HG02798 (cell line): ENCODE measurements around the gene CDKN2B-AS1.
A peak's percentile ranks its signal among the peaks of the same experiment; 100 is the strongest.
"Not testable (repeated sequence)": the region's sequence is repeated elsewhere in the genome, so short reads cannot be mapped to it uniquely, and the experiment has no call there.

Experiments
- ATAC-seq: cut with Tn5 transposase; IDR thresholded peaks from one replicate; pipeline ENCODE4 v1.9.1; 2021; ENCODE audit warnings: mild to moderate bottlenecking; ENCODE audit not compliant: unreplicated experiment, poor library complexity

CDKN2B-AS1 gene

DNA sequence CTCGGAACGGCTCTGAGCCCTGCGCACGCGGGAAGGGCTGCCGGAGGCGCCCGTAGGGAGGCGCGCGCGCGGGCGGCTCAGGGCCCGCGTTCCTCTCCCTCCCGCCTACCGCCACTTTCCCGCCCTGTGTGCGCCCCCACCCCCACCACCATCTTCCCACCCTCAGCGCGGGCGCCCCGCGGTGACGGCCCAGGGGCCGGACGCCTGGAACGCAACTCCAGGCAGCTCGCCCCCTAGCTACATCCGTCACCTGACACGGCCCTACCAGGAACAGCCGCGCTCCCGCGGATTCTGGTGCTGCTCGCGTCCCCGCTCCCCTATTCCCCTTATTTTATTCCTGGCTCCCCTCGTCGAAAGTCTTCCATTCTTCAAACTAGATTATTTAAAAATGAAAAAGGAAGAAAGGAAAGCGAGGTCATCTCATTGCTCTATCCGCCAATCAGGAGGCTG, at the start of gene CDKN2B-AS1:
CDKN2B-AS1 (plus strand) TSS at position 236 of the 450 bp plus-strand sequence.
- ATAC-seq: peak; percentile 49

- ATAC-seq: no peak
Observed at GRCh38 chr9:21945606-21946005, 49.0 kb upstream of the CDKN2B-AS1 start.

DNA sequence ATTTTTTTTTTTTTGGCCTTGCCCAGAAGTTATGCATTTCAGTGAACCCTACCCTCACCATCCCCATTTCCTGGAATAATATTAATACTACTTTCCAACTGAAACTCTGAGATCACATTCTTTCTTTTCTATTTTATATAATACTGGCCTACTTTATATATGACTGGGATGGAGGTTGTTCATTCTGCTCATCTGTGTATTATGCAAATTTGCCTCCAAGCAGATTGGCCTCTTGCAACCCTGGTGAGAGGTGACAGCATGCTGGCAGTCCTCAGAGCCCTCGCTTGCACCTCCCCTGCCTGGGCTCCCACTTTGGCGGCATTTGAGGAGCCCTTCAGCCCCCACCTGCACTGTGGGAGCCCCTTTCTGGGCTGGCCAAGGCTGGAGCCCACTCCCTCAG, 35.8 kb upstream of the CDKN2B-AS1 start:
- no peak for ATAC-seq

- ATAC-seq: not testable (repeated sequence)
Observed at GRCh38 chr9:21959268-21959667, 35.3 kb upstream of the CDKN2B-AS1 start.

GRCh38 chr9:21961569-21961968, 33.0 kb upstream of the CDKN2B-AS1 start:
- no peak for ATAC-seq

GRCh38 chr9:21964925-21965385, 29.6 kb upstream of the CDKN2B-AS1 start:
- peak; percentile 70 for ATAC-seq

- peak; percentile 94 for ATAC-seq
Observed at GRCh38 chr9:21965401-21965951, 29.1 kb upstream of the CDKN2B-AS1 start.

DNA sequence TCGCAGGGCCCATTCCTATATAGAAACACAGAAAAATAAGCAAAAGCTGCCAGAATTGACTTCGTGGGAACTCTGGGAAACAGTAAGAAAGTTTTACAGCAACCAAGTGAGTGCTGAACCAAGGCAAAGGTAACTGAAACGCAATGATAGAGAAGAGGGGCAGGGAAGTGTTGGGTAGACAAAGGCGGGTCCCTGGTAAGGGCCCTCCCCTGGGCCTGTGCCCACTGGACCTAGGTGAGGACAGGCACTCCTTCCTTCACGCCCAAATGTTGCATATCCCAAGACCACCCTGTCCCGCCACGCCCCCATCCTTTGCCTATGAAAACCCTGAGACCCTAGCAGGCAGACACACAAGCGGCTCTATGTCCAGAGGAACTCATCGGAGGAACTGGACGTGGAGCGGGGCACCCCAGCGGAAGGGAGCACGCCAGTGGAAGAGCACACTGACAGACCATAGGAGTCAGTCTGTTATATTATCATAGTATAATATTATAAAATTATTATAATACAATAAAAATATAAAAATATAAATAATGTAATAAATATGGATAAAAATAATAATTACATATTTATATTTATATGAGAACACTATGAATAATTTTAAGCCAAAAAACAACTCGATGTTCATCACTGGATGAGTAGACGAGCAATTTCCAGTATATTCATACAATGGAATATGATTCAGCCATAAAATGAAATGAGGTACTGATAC, 28.3 kb upstream of the CDKN2B-AS1 start:
- ATAC-seq: no peak

DNA sequence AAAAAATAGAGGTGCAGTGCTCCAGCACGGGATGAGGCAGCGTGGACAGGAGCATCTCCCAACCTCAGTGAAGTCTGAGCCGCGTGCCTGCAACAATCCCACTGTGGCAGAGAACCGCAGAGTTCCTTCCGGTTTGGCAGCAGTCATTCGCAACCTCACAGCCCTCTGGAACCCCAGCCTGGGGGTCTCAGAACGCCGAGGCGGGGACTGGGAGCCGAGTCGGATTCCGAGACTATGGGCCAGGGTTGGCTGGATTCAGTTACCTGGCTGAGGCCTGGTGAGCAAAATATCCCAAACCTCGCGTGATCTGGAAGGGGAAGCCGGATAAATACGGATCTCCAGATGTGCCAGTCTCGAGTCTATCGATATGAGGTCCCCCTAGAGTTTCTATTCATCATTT, 27.4 kb upstream of the CDKN2B-AS1 start:
- ATAC-seq: no peak

GRCh38 chr9:21967702-21968101, 26.9 kb upstream of the CDKN2B-AS1 start:
- no peak for ATAC-seq

DNA sequence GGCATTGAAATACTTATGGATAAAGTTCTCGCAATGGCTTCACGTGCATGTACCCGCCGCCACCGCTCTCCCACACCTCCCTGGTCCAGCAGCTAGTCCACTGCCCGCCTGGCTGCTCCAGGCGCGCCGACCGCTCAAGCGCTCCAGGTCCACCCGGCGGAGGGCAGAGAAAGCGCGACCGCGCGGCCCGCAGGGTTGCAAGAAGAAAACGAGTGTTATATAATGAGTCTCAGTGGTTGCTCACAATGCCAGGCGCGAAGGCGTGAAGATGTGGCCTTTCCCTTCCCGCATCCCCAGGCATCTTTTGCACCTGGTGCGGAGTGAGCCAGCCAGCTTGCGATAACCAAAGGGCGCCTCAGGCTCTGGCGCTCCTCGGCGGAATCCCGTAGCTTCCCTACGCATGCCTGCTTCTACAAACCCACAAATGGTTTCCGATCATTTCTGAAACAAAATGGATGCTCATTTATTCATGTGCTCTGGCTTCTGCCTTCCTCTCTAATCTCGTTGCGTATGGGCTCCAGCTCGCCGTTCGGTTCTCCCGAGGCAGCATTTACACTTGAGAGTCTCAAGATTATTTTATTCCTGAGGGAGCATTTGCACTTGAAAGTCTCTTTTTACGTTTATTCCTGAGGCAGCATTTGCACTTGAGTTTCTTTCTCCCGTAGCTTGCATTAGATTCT, 26.1 kb upstream of the CDKN2B-AS1 start:
- no peak for ATAC-seq

- no peak for ATAC-seq
Observed at GRCh38 chr9:21969011-21969940, 25.3 kb upstream of the CDKN2B-AS1 start.

- ATAC-seq: no peak
Observed at GRCh38 chr9:21969951-21970799, 24.4 kb upstream of the CDKN2B-AS1 start.

GRCh38 chr9:21970800-21971640, 23.6 kb upstream of the CDKN2B-AS1 start:
- ATAC-seq: no peak

GRCh38 chr9:21972361-21972760, 22.2 kb upstream of the CDKN2B-AS1 start:
- no peak for ATAC-seq

- ATAC-seq: no peak
Observed at GRCh38 chr9:21974343-21974721, 20.3 kb upstream of the CDKN2B-AS1 start.

DNA sequence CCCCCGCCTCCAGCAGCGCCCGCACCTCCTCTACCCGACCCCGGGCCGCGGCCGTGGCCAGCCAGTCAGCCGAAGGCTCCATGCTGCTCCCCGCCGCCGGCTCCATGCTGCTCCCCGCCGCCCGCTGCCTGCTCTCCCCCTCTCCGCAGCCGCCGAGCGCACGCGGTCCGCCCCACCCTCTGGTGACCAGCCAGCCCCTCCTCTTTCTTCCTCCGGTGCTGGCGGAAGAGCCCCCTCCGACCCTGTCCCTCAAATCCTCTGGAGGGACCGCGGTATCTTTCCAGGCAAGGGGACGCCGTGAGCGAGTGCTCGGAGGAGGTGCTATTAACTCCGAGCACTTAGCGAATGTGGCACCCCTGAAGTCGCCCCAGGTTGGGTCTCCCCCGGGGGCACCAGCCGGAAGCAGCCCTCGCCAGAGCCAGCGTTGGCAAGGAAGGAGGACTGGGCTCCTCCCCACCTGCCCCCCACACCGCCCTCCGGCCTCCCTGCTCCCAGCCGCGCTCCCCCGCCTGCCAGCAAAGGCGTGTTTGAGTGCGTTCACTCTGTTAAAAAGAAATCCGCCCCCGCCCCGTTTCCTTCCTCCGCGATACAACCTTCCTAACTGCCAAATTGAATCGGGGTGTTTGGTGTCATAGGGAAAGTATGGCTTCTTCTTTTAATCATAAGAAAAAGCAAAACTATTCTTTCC, 19.7 kb upstream of the CDKN2B-AS1 start:
- ATAC-seq: peak; percentile 65

DNA sequence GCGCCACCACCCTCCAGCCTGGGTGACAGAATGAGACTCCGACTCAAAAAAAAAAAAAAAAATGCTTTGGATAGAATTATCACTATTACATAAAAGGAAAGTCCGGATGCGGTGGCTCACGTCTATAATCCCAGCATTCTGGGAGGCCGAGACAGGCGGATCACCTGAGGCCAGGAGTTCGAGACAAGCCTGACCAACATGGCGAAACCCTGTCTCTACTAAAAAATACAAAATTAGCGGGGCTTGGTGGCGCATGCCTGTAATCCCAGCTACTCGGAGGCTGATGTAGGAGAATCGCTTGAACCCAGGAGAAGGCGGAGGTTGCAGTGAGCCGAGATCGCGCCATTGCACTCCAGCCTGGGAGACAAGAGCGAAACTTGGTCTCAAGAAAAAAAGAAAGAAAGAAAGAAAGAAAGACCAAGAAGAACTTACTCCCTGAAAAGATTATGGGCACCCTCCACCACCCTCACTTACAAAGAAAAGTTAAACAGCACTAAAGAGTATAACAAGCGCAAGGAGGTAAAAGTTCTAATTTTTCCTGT, 18.2 kb upstream of the CDKN2B-AS1 start:
- no peak for ATAC-seq
